Measurements from ENCODE around the gene NAT16.
A peak's percentile ranks its signal among the peaks of the same experiment; 100 is the strongest.

Gene NAT16

GRCh38 chr7:101153969-101154692 lies 26.0 kb downstream of the NAT16 start, which contains the start of gene AP1S1:
TSS of gene AP1S1 (plus strand) at chr7:101154476. CDS start at chr7:101154515, 39 bp downstream.
- no peak for TF ChIP-seq CTCF (IDR thresholded peaks at IDR 0.05; ENCODE audit: unreplicated experiment in 3 of 3)
- peak within 1 kb of the TSS; percentile 81 to 90 (median 90) for H3K4me3 Mint-ChIP-seq
- H3K9me3 Mint-ChIP-seq, result no peaks in the 10 kb centered on the region

GRCh38 chr7:101151908-101152651 lies 28.0 kb downstream of the NAT16 start:
- peaks cover 4% of the 10 kb centered on the region for H3K4me1 Mint-ChIP-seq
- no peak for TF ChIP-seq CTCF (IDR thresholded peaks at IDR 0.05; ENCODE audit: unreplicated experiment in 3 of 3)
- peak overlapping the region in 1 of 3 experiments; percentile 83 for H3K4me3 Mint-ChIP-seq
- peaks cover 19% of the 10 kb centered on the region for H3K27me3 Mint-ChIP-seq (ENCODE audit: low read depth)
- H3K9me3 Mint-ChIP-seq, result no peaks in the 10 kb centered on the region
- H3K27ac Mint-ChIP-seq, result no peak overlapping the region
- H3K36me3 Mint-ChIP-seq (ENCODE audit: low read depth), result no peaks in the 10 kb centered on the region

More at GRCh38 chr7:101153969-101154692, 26.0 kb downstream of the NAT16 start, which contains the start of gene AP1S1:
- Mint-ChIP-seq H3K36me3 (ENCODE audit: low read depth) (peaks cover 4% of the 10 kb centered on the region), H3K27ac (peak within 1 kb of the TSS; percentile 36 to 79 (median 62)), H3K4me1 (peaks cover 4% of the 10 kb centered on the region), H3K27me3 (ENCODE audit: low read depth) (peaks cover 15% of the 10 kb centered on the region)

- TF ChIP-seq CTCF (IDR thresholded peaks at IDR 0.05; ENCODE audit: unreplicated experiment in 3 of 3), result no peak
- peaks cover 24% of the 10 kb centered on the region for H3K27me3 Mint-ChIP-seq (ENCODE audit: low read depth)
- peak overlapping the region in 1 of 3 experiments; percentile 38 for H3K27ac Mint-ChIP-seq
- no peaks in the 10 kb centered on the region for H3K36me3 Mint-ChIP-seq (ENCODE audit: low read depth)
- H3K4me1 Mint-ChIP-seq, result peaks cover 20% of the 10 kb centered on the region
- no peak overlapping the region for H3K4me3 Mint-ChIP-seq
- H3K9me3 Mint-ChIP-seq, result no peaks in the 10 kb centered on the region
These were observed 39.2 kb downstream of the NAT16 start for GRCh38 chr7:101140746-101141382.

- Mint-ChIP-seq H3K27ac (peak overlapping the region in 2 of 3 experiments; percentile 38 to 65), H3K4me1 (peaks cover 20% of the 10 kb centered on the region), H3K4me3 (no peak overlapping the region), H3K9me3 (no peaks in the 10 kb centered on the region), H3K27me3 (ENCODE audit: low read depth) (peaks cover 24% of the 10 kb centered on the region), H3K36me3 (ENCODE audit: low read depth) (no peaks in the 10 kb centered on the region)
- TF ChIP-seq CTCF (IDR thresholded peaks at IDR 0.05; ENCODE audit: unreplicated experiment in 3 of 3), result no peak
These were observed 39.8 kb downstream of the NAT16 start for GRCh38 chr7:101140339-101140699.

GRCh38 chr7:101138213-101138870 lies 41.8 kb downstream of the NAT16 start:
- TF ChIP-seq CTCF (IDR thresholded peaks at IDR 0.05; ENCODE audit: unreplicated experiment in 3 of 3), result peak; percentile 76 to 83 (median 79)
- H3K4me3 Mint-ChIP-seq, result peak overlapping the region; percentile 8 to 43 (median 32)

More at GRCh38 chr7:101138213-101138870, 41.8 kb downstream of the NAT16 start:
- no peaks in the 10 kb centered on the region for H3K36me3 Mint-ChIP-seq (ENCODE audit: low read depth)
- H3K27ac Mint-ChIP-seq, result peak overlapping the region; percentile 58 to 73 (median 60)
- H3K9me3 Mint-ChIP-seq, result no peaks in the 10 kb centered on the region
- H3K4me1 Mint-ChIP-seq, result peaks cover 23% of the 10 kb centered on the region
- peaks cover 25% of the 10 kb centered on the region for H3K27me3 Mint-ChIP-seq (ENCODE audit: low read depth)

All from nephron (organoid).